Glomerular endothelial cell (primary cell): ENCODE results near the gene OR2AT4. TPM values are rescaled to one million over a fixed set of nuclear protein-coding genes. Genes with fewer than 3 reads are reported as not detected.

Experiments
- DNase-seq: peaks from one replicate; pipeline ENCODE4 v3.0.0-alpha.2; 2011; ENCODE audit warnings: low read depth, low spot score; ENCODE audit errors: extremely low read depth
- total RNA-seq: library from RNA; depleted of rRNA; stranded (reverse); fragments of >200 nt; gene quantifications from 2 replicates; pipeline ENCODE4 v1.2.3, GENCODE V29; 2015

The OR2AT4 gene
- total RNA-seq, 1 donor from 2014 or later = not detected

DNA sequence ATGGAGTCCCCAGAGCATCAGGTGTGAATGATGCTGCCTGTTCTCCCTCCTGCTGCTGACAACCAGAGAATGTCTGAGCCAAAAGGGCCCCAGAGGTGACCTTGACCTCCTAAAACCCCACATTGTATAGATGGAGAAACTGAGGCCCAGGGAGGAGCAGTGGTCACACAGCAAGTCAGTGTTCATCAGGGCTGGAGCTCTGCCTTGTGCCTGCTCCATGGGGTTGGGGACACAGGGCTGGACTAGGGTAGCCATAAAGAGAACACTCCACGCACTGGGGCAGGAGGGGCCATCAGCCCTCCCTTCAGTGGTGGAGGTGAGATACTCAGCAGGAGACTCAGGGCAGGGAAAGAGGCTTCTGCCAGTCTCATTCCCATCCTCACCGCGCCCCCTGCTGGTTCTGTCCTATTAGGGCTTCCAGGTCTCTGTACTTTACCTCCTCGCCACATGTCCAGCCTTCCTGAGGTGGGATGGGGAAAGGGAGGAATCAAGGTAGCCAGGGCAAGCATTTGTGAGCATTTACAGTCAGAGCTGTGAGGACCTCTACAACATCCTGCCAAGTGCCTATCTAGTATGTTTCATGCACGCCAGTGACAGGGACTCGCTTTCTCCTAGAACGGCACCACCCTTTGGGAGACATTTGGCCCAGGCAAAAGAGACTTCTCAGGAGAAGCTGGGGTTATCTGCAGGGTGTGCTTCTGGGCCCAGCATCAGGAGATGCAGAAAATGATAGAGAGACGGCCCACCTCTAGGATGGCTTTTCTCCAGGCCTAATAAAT, 64.7 kb downstream of the OR2AT4 start:
- DNase-seq = peak; percentile 37

Other genes starting within 250 kb of the OR2AT4 start
- 8.3 and 17.0 TPM in 2 replicates for gene XRRA1, start 147.8 kb downstream of the OR2AT4 start, total RNA-seq
- 50.9 and 53.2 TPM in 2 replicates for gene SPCS2, start 147.6 kb downstream of the OR2AT4 start, total RNA-seq
- gene NEU3, start 107.9 kb downstream of the OR2AT4 start, total RNA-seq = 5.3 and 8.9 TPM in 2 replicates
- gene SLCO2B1, start 54.2 kb upstream of the OR2AT4 start, total RNA-seq = 0.97 and 5.4 TPM in 2 replicates
- gene TPBGL, start 143.9 kb upstream of the OR2AT4 start, total RNA-seq = 1.3 and 1.6 TPM in 2 replicates